CD4-positive, alpha-beta T cell treated with Interferon alpha-2 for 1 hour (primary cell): ENCODE measurements around the gene ASXL1.

Experiments
- DNase-seq, 2 donors: peaks; one replicate each; pipeline ENCODE4 v3.0.0-alpha.2; 2020 to 2022

The ASXL1 gene

DNA sequence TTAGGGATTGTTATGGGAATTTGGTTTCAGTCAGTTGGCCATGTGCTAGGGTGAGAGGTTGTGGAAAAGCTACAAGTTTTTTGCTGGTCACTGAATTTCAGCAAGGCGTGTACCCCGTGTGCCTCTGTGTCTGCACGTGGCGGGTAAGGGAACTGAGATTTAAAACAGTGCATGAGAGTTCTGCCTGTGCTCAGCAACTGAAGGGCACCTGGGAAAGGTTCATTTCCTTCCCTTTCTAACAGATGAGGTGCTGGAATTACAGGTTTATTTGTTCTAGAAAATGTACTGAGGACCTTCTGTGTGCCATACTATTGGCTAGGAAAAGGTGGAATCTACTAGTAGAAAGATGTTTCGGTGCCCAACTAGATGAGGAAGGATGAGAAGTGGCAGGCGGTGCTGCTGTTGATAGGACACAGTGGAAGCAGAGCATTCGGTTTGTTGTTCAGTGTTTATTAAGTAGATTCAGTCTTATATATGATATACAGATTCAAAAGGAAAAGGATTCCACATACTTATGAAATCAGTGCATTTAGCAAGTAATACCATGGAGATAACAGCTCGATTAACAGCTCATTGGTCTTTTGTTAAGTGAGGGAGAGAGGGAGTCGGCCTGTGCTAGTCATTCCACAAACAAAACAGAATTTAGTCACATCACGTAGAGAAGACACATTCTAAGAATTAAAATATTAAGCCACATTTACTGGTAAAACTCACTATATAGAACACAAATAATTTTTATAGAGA lies 84.7 kb downstream of the ASXL1 start:
- no peak for DNase-seq

DNA sequence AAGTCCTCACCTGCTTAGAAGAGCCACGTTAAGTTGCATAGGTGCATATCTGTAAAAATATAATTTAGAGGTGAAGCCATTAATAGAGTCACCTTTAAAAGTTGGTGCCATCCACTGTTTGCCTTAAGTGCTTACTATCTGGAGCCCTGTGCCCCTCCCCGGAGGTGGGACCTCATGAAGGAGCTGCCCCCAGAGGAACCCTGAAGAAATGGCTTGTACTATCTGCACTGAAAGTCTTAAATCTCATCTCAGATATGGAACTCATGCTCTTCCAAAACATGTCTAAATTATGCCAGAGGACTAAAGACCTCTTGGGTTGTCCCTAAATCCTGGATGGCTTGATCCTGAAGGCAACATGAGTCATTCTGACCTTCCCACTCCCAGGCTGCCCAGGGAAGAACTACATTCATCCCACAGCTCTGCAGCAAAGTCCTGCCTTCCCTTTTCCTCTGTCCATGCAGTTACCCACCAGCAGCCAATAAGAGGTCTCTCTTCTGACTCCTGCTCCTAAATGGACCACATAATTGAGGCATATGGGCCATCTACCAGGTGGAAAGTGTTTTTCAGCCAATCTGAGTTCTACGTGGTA lies 85.3 kb downstream of the ASXL1 start:
- DNase-seq, result no peak

DNA sequence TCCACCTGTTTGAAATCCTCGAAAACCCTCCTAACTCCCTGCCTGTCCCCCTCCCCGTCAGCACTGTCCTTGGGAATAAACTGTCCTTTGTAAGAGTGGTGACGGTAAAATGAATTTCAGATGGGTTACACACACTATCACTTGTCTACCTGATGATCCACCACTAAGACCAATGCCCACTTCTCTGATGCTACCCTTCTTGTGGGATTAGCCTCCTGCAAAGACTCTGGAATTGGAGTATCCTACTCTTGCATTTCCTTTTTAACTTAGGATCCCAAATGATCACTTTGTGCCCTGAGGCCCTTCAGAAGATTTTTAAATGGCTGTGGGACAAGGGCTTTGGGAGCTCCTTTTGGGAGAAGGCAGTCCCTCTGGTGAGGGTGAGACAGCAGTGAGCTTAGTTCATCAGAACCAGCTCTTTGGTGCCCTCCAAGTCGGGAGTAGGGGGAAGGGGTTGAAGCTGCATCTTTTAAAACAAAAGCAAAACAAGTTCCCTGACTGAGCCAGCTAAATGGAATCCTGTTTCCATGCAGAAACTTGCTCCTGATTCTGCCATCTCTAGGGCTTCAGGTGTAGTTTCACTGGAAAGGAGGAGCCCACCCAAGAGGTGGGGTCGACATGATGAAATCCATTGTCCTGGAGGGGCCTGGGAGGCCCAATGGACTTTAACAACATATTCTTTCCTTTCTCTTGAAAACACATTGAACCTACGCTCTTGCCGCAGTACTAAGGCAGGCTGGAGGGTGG lies 86.5 kb downstream of the ASXL1 start:
- no peak for DNase-seq

DNA sequence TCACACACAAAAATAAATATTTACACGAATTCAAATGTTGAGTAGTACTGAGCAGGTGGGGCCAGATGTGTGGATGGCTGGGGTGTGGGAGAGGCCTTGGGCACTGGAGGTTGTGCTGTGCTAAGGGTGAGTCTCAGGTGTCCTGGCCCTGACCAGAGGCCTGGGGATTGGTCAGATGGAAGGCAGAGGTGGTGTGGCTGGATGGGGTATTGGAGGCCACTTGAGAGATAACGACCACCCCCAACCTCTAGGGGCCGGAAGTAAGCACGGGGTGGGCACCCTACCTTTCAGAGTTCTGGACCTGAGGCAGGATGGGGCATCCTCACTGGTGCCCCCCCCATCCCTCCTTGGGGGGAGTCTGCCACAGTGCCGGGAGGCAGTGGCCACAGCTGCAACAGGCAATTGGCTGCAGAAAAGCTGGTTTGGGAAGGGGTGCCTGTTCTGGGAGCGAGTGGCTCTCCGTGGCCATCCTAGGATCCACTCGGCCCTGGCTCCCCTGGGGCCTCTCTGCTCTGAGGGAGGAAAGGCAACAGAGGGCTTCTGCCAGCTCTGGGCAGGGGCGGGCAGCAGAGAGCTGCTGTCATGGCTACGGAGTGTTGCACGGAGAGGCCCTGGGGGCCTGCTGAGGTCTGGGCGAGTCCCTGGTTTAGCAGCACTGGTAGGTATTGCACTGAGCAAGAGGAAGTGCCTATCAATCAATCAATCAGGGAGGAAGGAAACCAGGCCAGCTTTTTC lies 87.6 kb downstream of the ASXL1 start:
- no peak for DNase-seq

DNA sequence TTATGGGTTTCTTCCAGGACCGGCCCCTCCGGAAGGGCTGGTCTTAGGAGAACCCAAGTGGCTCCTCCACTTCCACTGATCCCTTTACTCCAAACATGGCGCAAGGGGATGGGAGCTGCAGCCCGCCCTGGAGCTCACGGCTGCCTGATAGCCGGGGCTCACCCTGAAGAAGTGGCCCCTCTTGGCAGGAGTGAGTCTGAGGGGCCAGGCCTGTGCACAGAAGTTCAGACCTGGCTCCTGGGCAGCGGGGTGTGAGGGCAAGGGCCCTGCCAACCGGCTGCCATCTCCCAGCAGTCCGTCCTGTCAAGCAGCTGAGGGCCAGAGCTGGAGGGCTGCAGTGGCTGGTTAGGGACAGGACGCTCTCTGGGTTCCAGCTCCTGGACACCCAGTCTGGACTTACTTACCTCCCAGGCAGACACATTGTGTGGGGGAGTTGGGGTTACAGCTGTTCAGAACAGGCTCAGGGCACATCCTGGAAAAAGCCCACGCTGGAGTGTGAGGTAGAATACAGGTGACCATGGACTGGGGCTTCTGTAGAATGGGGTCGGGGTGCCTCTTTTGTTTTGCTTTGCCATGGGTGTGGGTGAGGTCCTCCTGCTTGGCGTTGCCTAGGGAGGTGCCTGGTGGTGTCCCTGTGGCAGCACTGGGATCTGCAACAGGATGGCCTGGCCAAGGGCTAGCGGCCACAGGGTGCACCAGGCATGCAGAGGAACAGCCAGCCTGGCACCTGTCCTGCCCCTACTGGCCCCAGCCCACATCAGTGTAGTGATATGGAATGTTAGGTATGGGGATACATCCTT lies 88.4 kb downstream of the ASXL1 start:
- DNase-seq, result no peak

DNA sequence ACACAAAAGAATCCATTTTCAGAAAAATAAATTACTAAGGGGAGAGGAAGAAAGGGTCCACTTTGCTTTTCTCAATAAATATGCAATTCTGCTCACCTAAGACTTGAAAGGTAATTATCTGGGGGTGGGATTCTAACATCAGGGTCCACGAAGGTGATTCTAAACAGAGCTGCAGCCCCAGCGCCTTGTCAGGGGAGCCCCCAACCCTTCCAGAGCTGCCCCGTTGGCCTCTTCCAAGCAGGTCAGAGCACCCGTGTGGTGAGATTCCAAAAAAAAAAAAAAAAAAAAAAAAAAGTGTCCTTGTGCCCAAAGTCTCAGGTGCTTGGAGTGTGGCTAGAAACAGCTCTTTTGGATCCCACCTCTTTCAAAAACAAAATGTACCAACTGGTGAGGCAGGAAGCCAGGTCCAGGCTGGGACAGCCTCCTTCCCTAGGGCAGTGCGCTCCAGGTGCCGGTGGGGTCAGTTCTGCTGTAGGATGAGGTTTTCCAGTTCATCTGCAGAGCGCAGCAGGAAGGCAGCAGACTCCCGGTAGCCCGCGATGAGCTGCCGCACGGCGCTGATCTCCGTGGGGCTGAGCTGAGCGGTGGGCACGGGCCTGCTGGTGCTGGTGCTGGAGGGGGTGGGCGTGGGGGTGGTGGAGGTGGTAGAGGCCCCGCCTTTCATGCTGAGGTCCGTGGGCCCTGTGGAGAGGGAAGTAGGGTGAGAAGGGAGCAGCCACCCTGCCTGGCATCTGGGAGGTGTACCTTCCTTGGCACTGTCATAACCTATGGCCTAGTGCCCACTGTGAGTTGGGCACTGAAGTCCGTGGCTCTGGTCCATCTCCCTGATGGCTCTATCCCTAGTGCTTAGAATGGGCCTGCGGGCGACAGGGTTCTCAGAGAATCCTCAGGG lies 89.3 kb downstream of the ASXL1 start:
- DNase-seq, result no peak

DNA sequence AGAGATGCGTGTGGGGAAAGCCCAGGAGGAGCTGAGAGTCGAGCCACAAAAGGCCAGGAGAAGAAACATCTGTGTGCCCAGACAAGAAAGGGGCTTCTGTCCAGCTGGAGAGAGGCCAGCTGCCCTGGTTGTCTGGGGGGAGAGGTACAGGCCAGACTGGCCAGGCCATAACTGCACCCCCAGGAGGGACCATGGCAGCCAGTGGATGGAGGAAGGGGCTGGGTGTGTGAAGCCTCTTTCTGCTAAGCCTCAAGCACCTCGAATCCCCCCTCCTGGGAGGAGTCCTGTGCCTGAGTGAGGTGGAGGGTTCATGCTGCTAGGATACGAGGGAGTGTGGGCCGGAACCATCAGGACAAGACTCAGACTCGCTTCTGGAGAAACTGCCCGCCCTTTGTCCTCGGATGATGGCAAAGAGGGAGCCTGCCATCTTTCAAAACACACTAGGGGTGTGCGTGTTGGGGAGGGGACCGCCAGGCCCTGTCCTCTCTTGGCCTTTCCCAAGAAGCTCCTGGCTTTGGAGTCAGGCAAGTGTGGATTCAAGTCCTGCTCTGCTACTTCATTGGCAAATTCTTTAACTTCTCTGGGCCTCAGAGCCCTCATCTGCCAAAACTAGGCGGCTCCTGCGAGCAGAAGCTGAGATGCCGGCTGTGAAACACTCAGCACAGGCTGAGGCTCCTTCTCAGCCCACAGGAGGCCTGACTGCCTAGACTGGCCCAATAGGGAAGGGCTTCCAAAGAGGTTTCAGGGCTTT lies 90.3 kb downstream of the ASXL1 start:
- DNase-seq, result no peak

DNA sequence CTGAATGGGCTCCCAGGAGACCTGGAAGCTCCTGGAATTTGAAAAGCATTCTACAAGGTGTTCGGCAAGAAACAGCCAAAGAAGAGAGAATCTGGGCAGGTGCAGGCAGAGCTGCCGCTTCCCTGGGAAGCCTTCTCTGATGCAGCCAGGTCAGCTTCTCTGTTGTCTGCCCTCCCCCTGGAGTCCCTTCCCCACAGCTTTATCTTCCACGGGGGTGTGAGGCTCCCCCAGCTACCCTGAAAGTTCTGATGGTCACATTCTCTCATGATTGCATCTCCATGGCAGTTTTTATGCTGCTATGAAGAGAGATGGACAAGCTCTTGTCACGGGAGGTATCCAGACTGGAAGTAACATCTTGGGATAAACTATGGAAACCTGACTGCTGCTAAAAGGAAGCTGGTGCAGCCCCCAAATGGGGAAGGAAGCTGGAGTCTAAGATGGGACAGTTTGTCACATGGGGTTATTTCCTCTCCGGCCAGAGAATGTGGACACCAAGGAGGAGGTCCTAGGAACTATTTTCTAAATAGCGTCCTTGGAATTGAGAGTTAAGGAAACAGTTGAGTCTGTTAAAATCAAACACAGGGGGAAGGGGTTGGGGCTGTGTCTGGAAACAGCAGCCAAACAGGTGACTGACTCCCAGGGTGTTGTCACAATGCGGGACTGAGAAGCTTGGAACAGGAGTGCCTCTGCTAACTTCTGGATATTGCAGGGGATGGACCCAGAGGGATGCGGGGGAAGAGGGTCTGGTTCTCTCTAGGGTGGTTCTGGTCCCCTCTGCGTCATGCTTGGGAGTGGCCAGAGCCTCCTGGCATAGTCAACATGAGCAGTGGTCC lies 91.1 kb downstream of the ASXL1 start:
- no peak for DNase-seq

DNA sequence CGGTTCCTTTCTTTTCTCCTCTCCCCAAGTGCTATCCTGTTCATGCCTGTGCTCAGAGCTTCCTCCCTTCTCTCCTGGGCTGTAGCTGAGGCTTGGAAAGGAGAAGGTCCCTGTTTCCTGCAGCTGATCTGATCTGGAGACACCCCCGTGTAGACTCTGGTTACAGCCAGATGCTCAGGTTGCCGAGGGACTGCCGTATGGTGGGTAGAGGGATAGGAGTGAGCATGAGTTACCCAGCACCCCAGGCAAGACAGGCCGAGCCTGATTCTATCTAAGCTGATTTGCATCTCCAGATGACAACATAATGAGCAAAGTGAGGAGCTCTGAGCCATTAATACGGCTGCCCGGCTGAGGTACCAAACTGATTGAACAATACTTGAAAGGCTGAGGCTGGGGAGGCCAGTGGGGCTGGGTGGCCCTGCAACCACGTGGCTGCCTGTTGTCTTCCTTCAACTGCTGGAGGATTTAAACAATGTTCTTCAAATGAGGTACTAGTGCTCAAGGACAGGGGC lies 91.8 kb downstream of the ASXL1 start:
- DNase-seq, result no peak

DNA sequence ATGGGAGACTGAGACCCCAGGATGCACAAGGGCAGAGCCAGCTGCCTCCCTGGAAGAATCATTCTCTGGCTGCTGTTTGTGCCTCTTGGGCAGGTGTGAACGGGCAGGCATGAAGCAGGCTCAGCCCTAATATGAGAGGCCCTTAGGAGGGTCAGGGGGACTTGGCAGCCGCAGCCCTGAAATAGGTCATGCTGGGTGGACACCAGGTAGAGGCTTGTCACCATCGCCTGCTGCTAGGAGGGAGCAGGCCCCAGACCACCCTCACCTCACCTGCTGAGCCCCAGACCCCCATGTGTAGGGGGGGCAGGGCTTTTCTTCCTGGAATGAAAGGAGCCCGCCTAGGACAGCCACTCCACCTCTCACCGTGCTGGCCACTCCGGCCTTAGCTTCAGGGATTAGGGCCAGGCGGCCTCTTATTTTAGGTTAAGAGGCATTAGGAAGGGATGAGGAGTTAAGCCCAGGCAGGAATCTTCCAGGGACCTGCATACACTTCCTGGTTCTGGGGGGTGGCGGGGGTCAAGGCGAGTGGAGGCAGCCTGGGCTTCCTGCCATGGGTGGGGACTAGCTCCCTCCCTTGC lies 92.4 kb downstream of the ASXL1 start:
- DNase-seq, result no peak

DNA sequence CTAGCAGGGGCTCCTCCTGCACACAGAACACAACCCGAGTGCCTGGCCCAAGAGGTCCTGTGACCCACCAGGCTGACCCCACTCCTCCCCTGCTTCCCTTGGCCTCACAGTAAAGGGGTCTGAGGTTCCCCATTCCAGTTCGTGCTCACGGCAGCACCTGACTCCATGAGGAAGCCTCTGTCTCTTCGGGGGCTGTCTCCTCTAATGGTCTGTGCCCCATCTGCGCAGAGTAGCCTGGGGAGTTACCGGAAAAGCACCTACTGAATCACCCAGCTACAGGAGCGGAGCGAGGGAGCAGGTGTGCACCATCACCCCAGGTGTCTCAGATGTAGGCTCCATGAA lies 93.2 kb downstream of the ASXL1 start:
- DNase-seq, result no peak

DNA sequence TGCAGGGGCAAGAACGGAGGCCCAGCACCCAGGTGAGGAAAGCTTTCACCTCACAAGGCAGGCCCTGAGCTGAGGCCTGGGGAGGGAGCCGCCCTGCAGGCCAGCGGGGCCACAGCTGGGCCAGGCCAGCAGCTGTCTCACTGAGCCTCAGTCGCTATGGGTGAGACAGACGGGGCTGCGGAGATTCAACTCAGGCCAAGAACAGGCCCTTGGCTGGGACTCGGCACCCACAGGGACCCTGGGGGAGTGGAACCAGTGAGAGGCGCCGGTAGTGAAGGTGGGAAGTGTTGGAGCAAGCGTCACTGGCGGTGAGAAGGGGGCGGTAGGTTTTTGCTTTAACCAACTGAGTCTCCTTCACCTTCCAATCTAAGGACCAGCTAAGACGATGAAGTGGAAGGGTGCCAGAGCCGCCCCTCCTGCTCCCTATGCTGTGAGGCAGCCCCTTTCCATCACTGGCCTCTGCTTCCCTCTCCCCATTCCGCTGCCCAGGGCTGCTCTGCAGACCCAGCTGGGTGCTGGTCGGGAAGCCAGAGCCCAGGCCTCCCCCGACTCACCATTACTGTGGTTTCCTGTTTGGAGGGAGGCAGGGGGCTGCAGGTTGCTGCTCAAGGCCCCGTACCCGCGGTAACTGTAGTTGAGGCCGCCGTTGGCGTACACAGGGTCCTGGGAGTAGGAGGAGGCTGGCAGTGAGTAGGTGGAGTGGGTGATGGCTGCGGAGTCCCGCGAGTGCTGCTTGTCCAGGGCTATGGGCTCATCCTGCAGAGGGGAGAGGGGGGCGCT lies 93.7 kb downstream of the ASXL1 start:
- DNase-seq, result no peak

DNA sequence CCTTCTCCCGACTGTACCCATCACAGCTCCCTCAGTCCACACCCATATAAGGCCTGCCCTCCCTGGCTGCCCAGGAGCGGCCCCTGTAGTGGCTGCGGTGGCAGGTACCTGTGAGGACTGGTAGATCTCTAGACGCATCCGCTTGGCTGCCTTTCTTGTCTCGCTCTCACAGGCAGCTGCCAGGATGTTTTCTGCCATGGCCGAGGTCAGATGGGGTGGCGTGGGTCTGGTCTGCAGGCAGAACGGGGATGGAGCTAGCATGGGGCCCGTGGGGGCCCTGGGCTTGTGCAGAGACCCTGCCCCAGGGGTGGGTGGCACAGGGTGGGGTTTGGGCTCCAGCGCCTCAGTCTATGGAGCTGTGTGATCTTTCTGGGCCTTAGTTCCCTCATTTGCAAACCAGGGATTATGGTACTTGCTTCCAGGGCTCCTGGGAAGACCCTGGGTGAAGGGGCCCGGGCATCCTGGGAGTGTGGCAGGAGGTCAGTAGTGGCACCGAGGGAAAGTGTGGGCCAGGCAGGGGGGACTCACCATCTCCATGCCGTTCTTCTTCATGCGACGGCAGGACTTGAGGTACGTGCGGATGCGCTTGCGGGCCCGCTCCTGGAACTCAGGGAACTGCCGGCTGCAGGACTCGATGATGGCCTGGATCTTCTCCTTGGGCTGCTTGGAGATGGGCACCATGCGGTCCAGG lies 94.8 kb downstream of the ASXL1 start:
- no peak for DNase-seq

DNA sequence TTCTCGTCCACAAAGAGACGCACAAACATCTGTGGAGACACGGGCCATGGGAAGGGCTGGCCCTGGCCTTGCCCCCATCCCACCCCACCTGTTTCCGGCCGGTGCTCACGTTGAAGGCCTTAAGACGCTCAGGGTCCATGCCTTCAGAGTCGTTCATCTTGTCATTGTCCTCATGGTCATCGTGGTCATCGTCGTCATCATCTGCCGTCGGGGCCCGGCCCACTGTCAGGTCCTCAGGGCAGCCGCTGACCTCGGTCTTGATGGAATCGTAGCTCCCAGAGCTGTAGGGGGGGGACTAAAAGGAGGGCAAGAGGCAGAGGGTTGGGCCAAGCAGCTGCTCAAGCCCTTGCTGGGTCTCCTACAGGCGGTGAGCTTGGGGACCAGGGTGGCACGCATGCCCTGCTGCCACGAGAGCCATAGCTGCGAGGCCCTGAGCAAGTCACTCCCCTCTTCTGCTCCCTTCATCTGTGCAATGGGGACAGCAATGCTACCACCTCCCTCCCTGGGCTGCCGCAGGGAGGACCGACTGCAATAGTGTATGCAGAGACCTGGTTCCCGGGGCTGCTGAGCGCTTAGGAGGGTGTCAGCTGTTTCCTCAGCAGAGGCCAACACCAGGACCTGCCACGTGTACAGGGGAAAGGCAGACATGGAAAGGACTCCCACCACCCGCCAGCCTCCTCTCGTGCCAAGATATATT lies 95.5 kb downstream of the ASXL1 start:
- DNase-seq, result no peak

DNA sequence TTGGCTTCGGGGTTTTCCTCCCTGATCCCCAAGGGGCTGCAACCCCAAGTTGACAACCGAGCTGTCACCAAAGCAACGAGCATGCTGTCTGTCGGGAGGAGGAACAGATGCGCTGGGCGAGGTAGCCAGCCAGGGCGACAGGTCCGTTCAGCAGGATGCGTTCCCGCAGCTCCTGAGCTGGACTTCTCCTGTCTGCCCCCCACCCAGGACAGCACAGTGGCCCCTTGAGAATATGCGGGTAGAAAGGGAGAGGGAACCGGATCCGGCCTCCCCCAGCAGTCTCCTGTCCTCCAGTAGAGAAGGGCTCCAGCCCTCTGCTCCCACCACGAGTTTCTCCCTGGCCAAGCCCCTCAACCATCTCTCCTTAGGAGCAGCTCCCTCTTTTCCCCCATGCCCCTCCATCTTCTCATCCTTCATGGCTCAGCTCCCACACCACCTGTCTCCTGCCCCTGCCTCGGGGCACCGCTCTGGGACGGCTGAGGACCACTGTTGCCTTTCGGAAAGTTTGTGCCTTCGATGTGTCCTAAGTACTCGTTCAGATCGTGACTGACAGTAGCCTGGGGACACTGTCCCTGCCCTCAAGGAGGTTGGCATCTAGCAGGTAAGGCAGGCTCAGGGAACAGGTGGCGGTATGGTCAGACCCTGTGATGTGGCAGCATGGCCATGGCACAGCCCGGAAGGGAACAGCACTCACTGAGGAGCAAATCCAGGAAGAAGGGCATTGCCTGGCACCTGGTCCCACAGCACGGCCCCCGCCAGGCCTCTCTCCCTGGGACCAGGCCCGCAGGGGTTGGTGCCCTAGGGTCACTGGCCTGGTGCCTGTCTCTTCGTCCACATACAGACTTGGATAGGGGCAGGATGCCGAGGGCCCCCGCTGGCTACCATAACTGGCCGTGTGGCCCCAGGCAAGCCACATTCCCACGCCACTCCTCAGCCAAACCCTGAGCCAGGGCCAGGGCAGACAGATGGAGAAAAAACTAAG lies 96.3 kb downstream of the ASXL1 start:
- no peak for DNase-seq
